ENCODE measurements around the gene ARHGAP28.

Gene ARHGAP28, protein sequence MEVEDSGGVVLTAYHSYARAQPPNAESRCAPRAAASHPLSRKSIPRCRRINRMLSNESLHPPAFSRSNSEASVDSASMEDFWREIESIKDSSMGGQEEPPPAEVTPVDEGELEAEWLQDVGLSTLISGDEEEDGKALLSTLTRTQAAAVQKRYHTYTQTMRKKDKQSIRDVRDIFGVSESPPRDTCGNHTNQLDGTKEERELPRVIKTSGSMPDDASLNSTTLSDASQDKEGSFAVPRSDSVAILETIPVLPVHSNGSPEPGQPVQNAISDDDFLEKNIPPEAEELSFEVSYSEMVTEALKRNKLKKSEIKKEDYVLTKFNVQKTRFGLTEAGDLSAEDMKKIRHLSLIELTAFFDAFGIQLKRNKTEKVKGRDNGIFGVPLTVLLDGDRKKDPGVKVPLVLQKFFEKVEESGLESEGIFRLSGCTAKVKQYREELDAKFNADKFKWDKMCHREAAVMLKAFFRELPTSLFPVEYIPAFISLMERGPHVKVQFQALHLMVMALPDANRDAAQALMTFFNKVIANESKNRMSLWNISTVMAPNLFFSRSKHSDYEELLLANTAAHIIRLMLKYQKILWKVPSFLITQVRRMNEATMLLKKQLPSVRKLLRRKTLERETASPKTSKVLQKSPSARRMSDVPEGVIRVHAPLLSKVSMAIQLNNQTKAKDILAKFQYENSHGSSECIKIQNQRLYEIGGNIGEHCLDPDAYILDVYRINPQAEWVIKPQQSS

DNA sequence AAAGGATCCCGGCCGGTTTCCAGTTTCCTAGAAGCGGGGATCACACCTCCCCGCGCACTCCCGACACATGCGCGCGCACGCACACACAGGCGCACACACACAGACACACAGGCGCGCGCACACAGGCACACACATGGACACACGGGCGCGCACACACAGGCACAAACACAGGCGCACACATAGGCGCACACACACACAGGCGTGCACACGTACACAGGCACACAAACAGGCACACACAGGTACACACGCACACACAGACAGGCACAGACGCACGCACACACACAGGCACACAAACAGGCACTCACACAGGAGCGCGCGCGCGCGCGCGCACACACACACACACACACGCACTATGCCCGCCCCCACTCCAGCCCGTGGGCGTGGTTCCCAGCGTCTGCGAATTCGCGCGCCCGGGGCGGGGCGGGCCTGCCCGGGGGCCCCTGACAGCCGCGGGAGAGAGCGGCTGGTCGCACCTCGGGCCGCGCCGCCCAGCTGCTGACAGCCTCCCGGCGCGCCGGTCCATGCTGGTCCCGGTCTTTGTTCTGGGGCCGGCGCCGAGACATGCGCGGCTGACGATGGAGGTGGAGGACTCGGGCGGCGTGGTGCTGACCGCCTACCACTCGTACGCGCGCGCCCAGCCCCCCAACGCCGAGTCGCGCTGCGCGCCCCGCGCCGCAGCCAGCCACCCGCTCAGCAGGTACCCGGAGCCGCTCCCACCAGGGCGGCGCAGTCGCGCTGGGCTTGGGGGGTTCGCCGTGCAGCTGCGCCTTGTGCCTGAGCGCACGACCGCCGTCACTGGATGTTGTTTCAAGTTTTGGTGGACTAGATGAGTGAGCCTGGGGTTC, at the start of gene ARHGAP28:
ARHGAP28 (plus strand) TSS at position 470 of the 845 bp plus-strand sequence; CDS start at position 576, 106 bp downstream.
- DNase-seq = peak; percentile 51

DNA sequence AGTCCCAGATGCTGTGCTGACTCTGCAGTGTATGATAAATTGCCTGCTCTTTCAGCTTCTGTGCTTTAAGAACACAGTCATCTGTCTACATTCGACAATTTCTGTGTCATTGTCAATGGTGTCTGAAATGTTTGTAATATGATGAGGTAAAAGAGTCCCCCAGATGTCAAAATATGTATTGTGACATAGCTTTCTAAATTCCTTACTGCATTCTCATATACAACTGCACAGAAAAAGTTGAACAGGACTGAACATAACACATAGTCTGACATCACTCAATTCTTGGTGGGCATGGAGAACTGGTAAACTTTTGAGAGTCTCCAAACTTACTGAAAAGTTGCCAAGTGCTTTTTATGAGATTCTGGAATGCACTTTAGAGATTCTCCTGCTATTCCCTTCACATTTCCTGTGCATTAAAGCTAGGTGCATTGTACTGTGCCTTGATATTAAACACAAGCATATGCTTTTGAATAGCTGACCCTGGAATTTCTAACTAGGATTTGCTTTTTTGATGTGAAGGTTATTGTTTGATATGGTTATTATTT, 48.1 kb upstream of the ARHGAP28 start:
- DNase-seq = no peak

DNA sequence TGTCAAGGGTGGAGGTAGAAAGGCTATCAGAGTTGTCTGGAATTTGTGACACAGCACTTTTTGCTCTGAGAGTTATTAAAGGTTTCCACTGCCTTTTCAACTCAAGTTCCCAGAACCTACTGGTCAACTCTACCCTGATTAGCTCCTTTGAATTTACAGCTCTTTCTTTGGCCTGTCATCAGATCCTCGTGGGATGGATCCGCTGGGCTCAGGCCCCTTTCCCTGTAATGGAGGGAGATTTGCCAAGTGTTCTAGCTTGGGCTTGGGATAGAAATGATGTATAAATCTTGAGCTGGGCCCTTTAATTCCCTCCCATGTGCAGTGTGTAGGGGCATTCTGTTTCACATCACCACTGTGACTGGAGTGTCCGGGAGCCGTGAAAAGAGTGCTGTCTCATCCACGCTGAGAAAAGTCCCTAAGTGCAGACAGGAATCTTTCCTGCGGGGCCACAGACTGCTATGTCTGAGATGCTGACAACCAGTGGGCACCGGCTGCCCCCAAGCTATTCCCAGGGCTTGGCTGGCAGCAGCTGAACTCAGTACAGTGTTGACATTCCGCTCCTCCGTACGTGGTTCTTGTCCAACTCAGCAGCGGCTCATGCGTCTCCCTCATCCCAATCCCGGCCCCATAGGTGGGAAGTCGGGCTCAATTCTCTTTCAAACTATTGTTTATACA, 46.9 kb upstream of the ARHGAP28 start:
- DNase-seq = no peak

DNA sequence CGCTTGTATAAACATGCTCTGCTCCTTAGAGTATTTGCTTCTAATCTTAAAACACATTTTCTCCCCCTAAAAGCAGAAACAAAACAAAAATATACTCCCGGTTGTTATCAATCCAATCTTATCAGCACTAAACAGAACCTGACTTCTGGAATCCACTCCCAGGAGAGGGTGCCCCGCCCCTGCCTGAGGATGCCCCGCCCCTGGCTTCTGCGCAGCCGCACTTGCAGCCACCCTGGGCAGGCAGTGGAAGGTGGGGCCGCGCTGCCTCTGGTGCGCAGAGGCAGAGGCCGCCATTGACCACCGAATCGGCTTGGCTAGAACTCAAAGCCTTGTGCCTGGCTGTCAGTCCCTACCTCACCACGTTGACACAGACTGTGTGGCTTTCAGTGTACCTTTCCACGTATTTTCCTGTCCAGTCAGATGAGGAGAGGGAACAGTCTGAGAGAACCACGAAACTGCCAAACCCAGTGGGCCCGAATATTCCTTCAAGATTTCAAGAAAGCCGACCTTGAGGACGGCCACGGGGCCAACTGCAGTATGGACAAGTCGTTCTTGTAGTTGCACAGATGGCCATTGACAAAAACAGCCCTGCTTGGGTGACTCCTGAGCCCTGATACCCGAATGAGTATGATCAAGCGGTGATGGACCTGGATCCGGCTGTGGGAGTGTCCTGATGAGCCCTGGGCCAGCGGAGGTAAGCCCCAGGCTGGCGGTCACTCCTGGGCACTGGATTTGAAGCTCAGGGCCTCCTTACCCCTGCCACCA, 46.2 kb upstream of the ARHGAP28 start:
- no peak for DNase-seq

DNA sequence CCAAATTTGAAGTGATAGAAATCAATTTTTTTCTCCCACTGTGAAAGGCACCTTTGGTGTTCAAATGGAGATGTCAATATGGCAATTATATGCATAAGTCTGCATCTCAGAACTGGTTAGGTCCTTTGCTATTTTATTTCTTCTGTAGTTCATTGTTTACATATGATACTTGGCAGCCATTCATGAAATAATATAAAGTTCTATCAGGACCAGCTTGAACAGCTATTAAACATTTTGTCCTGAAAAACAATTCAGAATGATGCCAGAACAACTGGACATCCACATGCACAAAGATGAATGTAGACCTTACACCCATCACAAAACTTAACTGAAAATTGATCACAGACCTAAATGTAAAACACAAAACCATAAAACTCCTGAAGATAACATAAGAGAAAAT, 41.8 kb upstream of the ARHGAP28 start:
- no peak for DNase-seq

DNA sequence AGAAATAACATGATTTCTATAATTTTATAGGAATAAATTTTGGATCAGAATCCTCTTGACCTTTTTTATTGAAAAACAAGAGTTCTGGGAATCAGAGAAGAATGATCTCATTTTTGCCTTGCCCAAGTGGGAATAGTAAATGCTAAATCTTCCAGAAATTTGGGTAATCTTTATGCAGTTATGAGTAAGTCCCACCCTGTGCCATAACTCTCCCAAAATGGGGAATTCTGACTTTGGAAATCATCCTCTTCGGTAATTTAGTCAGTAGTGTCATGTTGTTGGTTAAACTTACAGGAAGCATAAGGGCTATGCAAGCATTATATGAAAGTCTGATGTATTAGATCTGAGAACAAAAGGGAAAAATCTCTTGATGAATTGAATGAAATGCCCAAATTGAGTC, 20.6 kb upstream of the ARHGAP28 start:
- no peak for DNase-seq

DNA sequence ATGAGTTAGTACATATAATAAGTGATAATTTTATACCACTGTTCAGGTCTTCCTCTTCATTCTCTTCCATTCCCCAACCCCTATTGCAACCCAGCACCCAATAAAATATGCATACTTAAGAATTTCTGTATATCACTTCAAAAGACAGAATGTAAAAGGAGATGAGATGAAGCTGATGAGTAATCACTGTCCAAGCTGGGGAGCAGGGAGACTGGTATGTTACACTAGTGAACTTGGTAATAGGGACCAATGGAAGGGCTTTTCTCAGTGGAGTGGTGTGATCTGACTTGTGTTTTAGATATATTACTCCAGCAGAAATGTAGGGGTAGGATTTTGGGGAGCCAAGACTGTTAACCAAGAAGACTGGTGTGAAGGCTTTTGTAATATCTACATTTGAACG, 18.0 kb upstream of the ARHGAP28 start:
- DNase-seq = no peak

DNA sequence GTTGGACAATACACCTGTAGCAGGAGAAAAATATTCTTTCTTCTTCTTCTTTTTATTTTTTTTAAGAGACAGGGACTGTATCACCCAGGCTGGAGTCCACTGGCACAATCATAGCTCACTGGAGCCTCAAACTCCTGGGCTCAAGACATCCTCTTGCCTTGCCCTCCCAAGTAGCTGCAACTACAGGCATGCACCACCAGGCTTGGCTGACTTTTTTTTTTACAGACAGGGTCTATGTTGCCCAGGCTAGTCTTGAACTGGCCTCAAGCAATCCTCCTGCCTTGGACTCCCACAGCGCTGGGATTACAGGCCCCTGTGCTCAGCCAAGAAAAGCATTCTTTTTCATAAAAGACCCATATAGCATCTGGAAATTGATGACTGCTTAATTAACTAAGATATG, 17.1 kb upstream of the ARHGAP28 start:
- no peak for DNase-seq

DNA sequence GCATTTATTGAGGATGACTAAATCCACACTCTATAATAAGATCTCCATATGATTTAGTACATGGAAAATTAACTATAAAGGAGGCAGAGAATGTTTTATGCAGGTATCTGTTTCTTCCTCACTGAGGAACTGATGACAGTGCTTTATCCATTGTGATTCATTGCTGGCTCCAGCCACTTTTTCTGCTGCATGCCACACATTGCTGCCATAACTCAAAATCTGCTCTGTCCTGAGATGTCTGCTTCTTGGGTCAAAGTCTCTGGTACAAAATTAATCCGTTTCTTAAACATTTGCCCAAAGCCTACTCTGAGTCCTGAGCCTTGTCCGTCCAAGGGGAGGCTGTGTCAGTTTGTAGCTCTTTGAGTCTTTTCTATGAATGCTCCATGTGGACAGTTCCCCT, 15.5 kb upstream of the ARHGAP28 start:
- DNase-seq = no peak

DNA sequence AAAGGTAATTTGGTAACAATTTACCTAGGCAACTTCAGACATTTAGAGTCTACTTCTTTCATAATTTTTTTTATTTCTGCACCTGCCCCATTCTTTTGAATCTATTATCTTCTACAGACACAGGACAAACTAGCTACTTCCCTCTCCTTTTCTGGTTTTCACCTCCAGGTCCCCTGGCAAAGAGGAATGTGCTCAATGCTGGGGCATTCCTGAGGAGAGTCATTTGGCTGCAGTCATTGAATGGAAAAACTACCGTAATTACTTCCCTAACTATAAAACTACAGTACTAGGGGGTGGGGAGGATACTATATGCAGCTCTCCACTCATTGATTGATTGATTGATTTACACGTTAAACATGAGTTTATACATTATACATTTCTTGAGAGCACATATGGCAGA, 11.2 kb upstream of the ARHGAP28 start:
- DNase-seq = no peak

DNA sequence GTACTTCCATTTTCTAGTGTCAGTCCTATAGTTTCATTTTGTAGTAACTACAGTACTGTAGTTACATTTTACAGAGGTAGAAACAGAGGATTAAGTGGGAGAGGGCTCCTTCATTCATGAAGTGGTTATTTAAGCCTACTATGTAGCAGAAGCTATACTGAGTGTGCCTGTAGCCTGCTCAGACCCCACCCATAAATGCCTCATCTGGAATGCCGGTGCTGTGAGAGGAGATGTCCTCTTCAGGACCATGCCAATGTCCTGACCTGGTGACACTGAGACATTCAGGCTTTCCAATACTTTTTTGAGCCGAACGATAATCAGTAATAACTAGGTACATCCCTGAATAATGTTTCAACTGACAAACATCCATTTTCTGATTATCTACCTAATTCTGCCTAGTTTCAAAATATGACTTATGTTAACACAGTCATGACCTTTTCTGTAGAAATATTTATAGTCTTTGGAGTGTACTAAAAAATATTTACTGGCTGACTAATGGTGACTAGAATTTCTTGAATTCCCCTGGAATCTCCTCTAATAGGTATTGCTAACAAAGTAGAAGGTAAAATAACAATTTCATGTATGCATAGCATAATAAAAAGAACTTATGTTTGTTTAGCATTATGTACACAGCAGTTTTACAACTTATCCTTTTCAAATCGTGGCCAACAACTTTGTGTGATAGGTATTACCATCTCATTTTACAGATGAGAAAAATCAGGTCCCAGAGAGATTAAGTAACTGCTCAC, 10.2 kb upstream of the ARHGAP28 start:
- DNase-seq = no peak

DNA sequence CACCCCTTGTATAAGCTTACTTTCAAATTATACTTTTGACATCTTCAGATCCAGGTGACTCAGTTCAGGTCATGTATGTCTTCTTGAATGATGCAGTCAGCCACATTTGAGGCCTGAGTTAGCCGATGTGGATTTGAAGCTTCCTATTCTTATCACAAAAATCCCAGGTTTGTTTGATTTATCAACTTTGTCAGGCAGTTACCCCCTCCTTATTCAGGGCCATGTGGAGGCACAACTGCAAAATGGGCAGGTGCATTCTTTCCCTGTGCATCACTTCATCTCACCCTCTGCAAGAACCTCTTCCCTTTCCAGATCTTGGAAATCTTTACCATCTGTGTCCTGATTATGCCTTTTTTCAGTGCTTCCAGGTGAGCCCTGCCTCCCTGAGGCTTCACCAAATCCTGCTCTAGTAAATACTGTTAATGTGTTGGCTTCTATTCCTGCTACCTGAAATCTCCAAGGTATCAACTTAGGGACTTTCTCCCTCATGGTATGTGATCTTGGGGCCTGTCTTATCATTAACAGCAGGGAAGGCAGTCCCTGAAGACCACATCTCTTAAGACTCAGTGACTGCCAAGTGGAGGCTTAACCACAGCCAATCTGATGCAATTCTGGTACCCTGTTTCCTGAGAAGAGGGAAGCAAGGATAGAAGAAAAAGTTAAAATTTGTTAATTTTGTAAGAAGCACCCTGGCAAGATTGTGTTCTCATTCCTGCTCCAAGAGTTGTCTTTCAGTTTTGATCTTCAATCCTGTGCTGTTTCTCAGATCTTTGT, 9.4 kb upstream of the ARHGAP28 start:
- DNase-seq = no peak

DNA sequence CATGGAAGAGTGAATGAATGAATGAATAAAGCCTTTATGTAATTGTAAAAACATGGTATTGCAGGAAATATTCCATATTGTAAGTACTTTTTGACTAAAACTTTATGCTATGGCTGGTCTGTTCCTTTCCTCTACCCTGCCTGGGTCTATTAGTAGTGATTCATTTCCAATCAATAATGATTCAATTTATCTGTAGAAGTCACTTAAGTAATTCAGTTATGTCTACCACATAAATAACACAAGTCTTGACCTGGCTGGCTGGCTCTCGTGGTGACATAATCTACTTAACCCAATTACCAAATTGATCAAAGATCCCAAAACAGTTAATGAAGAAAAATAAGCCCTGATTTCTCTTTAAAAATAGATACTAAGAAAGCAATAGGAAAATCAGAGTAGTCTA, 7.8 kb upstream of the ARHGAP28 start:
- no peak for DNase-seq

DNA sequence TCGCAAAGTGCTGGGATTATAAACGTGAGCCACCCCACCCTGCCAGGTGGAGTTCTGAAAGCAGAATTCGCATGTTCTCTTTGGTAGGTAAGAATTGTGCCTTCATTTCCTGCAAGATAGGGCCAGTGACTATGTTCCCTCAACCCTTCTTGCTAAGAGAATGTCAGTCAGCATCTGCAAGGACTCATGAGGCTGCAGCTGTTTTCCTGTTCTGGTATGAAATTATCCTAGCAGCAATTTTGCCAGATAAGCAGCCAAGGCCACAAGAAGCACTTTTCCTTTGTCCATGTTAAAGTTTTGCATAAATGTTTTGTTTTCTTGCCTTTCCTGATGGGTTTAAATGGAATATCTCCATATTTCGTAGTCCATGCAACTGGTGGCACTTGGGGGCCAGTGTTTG, 6.8 kb upstream of the ARHGAP28 start:
- DNase-seq = no peak

DNA sequence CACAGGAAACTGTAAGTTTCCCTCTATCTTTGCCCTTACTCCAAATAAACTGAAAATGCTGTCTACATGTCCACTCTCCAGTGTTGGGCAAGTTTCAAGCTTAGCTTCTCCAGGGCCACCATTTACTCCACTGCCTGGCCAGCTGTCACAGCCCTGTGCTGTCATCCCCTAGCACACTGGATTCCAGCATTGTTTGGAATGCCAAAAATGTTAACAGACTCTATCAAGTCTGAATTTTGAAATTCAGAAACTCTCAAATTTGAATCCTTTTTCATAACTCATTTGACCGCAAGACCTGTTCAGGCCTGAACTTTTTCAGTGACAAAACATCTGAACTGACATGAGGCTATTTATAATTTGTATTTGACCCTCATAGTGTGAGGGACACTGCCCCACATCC, 5.2 kb upstream of the ARHGAP28 start:
- DNase-seq = no peak

DNA sequence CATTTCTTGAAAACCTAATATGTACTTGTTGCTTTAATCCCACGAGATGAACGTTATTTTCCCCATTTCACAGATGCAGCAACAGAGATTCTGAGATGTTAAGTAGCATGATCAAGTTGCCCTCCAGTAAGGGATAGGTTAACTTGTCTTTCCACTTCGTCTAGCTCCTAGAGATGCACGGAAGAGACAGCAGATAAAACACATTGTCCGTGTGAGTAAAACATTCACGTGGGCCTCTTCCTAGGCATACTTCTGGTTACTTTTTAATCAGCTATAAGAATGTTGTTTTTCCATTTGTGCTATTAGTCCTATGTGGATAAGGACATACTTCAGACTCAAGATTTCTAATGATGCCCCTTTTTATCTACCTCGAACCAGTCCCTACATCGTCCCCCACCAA, 1.2 kb upstream of the ARHGAP28 start:
- DNase-seq = no peak

DNA sequence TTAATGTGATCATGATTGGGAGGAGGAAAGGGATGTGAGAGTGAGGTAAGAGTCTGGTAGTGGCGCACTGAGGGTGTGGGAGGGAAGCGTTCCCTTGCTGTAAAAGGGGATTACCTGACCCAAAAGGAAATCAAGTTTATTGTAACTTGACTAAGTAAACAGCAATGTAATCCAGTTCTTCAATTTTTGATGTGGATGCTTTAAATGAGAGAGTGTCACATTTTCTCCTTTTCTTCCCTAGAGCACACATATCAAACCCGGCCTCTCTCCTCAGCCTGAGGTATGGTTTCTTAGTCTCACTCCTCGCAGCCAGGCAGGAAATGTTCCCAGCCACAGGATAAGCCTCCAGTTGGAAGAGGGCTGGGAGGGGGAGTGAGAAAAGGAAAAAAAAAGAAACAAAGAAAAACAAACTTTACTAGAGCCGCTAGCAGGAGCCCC, 688 bp upstream of the ARHGAP28 start:
- no peak for DNase-seq

DNA sequence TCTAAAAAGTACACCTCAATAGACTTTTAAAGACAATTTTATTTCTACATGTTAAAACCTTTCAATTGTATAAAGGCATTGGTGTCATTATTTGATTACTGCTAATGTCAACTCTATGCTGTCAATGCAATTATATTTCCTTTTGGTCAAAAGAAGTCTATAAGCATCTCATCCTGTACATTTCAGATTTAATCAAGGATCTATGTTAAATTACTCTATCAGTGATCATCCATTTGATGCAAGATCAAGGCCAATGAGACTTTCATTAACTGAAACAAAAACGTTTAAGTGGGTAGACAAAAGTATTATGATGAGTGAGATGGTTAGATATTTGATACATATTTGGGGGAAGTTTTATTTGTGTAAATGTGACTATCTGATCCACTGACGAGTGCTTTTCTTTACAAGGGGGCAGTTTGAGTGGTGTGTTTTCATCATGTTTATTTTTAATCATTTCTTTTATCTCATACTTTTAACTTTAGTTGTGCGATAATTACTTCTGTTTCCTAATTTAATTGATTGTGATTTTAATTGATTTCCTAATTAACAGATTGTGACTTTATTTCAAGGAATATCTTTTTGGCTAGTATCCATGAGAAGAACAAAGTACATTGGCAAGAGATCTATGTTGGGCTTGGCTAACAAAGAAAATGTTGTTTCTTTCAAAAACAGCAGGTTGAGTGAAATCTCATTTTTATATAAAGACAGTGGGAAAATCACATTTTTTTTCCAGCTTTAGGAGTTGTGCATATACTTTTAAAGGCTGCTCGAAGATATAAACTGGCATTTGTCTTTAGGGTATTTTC, 1.1 kb downstream of the ARHGAP28 start:
- DNase-seq = no peak

DNA sequence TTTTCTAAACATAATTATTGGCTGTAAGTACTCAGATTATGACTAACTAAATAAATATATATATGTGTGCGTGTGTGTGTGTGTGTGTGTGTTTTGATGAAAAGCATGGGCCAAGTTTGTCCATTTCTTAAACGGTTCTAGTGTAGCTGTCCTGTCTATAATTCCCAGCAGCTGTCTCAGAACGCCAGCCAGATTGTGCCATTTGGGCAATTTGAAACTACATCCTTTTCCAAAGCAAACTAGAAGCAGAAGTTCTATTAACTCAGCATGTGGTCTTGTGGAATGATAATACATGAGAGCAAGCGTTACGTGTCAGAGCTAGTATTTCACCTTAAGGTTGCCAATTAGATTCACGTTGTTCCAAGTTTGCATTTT, 1.7 kb downstream of the ARHGAP28 start:
- DNase-seq = no peak

Data from NCI-H2107 (cell line).